ENCODE data around the gene SND1.

The SND1 gene

DNA sequence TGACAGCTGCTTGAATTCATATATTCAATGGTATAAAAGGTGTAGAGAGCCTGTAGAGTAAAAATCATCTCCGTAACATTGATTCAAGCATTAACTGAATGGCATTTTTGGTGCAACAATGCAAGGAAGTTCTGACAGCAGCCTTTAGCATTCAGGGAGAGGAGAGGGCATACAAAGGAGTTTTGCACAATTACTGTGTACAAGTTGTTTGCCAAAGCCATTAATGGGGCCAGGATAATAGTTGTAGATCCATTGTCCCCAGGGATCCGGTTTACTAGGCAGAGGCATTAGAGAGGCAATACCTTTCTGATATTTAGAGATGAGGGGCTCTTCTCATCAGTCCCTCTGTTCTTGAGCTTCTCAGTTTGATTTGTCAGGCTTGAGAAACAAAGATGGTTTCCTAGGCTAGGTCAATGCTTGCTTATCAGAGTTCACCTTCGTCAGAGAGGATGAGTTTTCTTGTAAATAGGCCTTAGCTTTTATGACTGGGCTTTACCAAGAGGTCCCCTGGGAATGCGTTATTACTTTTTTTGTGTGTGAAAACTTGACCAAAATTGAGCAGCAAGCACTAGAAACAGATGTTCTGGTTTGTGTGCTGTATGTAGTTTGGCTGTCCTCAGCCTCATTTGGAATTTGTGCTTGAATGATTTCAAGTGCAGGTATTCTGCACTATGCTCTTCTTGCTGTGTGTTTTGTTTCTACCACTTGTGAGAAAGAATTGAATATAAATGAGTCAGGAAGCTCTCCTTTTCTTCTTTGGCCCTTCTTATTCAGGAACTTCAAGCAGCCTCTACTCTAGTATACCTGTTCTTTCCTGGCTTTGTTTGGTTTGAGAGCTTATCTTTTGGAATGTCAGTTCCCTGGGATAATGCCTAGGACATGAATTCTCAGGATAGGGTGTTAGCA is 32.0 kb downstream of the SND1 start:
- no peak for DNase-seq (ENCODE audit: low read depth in 2 of 2)

- no peak for DNase-seq (ENCODE audit: low read depth in 2 of 2)
These were observed 37.3 kb downstream of the SND1 start for GRCh38 chr7:127689194-127689772.

GRCh38 chr7:127690337-127690736 is 38.3 kb downstream of the SND1 start:
- DNase-seq (ENCODE audit: low read depth in 2 of 2), result no peak

- no peak for DNase-seq (ENCODE audit: low read depth in 2 of 2)
These were observed 38.8 kb downstream of the SND1 start for GRCh38 chr7:127690806-127691205.

- no peak for DNase-seq (ENCODE audit: low read depth in 2 of 2)
These were observed 40.2 kb downstream of the SND1 start for GRCh38 chr7:127692200-127692599.

DNA sequence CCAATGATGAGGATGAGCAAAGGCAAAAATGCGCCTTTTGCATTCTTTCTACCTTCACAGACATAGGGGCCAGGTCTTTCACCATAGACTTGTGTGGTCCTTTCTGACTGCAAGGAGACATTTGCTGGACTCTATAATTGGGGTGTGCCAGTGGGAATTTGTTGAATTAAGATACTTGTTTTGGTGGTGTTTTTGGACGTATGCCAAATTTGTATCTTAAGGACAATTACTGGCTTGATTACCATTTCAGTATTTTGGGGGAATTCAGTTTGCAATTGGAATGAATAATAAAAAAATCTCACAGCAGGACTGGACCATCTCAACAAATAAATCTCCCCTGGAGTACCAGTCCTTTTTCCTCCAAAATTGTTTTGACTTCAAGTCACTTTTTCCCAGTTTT is 47.9 kb downstream of the SND1 start:
- DNase-seq (ENCODE audit: low read depth in 2 of 2), result no peak

DNA sequence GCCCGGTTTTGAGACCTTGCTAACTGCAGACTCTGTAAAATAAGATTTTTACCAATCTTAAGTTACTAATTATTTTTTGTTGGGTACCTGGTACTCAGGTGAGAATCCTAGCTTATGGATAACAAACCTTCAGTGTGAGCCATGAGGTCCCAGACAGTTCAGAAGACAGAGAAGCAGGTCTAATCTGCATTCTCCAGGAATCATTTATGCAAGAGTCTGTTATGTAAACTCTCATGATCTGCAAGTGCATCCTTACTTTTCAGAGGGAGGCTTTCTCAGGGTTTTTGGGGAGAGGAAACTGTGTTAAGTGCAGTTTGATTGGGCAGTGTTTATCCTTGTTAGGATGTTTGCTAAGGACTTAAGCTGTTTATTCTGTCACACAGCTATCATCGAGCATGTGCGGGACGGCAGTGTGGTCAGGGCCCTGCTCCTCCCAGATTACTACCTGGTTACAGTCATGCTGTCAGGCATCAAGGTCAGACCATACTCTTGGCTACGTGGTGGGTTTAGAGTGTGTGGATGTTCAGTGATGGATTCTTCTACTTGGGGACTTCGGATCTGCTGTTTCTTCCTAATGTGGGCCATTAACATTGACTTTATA is 50.2 kb downstream of the SND1 start:
- no peak for DNase-seq (ENCODE audit: low read depth in 2 of 2)

DNA sequence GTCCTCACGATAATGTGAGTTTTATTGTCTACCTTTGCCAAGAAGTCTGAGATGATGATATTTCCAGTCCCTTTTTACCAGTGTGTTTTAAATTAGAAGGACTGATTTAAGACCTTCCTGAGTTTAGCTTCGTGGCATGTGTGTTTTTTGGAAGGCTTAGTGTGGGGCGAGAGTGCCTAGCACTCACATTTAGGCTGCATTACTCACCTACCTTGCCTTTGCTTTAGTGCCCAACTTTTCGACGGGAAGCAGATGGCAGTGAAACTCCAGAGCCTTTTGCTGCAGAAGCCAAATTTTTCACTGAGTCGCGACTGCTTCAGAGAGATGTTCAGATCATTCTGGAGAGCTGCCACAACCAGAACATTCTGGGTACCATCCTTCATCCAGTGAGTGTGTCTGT is 50.9 kb downstream of the SND1 start:
- no peak for DNase-seq (ENCODE audit: low read depth in 2 of 2)

DNA sequence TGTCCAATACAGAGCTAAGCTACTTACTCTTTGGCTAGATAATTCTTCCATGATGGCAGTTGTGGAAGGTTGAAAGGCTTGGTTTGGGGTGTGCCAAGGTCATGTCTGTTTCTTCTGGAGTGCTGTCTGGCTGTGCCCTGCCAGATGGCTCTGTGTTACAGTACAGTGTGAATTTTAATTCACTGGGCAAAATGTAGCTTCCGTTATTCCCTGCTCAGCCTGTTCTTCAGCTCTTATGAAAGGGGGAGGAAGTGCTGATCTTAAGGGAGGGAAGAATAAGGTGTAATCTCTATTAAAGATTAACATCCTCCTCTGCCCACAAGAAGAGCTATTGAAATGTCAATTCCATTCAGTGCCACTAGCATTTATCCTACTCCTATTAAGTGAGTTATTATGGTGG is 52.2 kb downstream of the SND1 start:
- DNase-seq (ENCODE audit: low read depth in 2 of 2), result no peak

DNA sequence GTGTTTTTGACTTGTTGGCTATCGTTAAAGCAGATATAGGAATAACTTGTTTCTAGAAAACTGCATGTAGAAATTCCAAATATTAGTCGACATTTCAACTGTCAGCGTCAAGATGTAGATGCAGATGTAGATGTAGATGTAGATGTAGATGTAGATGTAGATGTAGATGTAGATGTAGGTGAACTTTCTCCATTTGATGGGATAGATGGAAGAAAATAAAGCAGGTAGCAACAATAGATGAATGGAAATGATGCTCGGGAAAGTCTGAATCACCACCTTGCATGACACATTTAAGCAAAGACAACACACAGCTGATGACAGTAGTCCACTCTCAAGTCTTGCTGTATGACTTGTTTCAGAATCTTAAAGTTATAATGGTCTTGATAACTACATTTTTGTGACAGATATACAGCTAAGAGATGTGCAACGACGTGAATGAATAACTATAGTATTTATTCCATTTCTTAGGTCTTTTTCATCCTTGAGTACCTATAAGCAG is 53.5 kb downstream of the SND1 start:
- no peak for DNase-seq (ENCODE audit: low read depth in 2 of 2)

DNA sequence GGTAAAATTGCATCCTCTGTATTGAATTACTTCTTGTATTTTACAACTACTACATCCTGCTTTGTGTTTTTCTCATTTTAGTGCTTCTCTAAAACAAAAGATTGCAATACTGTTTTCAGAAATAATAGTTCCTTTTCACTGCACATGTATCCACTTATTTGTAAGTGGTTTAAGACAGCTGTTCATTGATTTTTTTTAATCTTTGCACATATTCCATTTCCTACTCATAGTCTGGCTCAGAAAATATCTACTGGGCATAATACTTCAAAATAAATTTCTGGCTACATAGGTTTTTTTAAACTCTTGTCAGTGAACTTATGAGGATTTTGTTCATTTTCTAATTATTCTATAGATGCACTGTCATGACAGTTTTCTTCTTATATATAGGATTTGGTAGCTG is 54.8 kb downstream of the SND1 start:
- DNase-seq (ENCODE audit: low read depth in 2 of 2), result no peak

DNA sequence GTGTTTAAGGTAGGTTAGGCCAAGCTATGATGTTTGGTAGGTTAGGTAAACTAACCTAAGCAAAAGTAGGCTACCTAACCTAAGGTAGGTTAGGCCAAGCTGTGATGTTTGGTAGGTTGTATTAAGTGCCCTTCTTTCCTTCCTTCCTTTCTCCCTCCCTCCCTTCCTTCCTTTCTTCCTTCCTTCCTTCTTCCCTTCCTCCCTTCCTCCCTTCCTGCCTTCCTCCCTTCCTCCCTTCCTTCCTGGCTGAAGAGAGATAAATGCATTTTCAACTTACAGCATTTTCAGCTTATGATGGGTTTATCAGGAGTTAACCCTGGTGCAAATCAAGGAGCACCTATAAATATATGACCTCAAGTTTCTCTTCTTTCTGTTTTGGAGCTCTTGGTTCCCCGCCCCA is 56.2 kb downstream of the SND1 start:
- no peak for DNase-seq (ENCODE audit: low read depth in 2 of 2)

DNA sequence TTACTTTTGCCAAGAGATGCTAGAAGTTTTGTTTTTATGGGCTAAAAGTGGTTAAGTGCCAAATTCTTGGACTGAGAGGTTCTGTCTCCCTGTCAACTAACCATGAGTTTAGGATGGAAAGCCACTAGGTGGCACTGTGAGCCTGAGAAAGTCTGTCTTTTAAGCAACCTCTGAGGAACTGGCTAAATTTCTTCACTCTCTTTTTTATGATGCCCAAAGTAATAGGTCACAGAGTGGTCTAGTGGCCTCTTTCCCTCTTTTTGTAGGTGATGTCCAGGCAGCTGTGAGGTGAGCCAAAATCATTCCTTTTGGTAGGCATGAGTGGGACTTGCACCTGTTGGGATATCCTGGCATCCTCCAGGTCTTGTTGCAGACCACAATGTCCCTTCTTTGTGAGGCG is 56.8 kb downstream of the SND1 start:
- DNase-seq (ENCODE audit: low read depth in 2 of 2), result peak; percentile 44 to 58

GRCh38 chr7:127710635-127711034 is 58.6 kb downstream of the SND1 start:
- DNase-seq (ENCODE audit: low read depth in 2 of 2), result no peak

- DNase-seq (ENCODE audit: low read depth in 2 of 2), result no peak
These were observed 59.9 kb downstream of the SND1 start for GRCh38 chr7:127711872-127712271.

DNA sequence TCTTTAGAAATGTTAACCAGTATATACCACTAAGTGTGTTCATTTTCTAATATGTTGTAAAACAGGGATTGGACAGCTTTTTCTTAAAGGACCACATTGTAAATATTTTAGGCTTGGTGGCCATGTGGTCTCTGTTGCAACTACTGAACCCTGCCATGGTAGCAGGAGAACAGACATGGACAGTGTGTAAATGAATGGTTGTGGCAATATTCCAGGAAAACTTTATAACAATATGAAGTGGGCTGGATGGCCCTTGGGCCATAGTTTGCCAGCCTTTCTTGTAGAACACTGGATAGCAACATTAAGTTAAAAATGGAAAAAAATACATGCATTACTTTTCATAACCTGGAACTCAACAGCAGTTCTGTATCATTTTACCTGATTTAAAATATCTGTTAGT is 61.0 kb downstream of the SND1 start:
- no peak for DNase-seq (ENCODE audit: low read depth in 2 of 2)

DNA sequence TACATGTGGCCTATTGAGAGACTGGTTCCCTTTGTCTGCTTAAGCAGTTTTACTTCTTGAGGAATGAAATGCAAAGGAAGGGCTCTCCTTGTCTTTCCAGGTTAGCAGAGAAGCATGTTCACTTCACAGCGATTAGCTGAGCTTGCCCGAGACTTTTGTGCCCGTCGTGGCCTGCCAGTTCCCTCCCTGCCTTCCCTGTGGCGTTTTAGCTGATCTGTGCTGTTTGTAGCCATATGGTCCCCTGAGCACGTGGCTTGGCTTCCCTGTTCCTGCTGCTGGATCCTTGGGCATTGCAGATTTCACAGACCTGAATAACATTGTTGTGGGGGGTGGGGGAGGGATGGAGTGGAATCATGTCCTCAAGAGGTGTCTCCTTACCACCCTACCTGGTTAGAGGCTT is 61.8 kb downstream of the SND1 start:
- no peak for DNase-seq (ENCODE audit: low read depth in 2 of 2)

DNA sequence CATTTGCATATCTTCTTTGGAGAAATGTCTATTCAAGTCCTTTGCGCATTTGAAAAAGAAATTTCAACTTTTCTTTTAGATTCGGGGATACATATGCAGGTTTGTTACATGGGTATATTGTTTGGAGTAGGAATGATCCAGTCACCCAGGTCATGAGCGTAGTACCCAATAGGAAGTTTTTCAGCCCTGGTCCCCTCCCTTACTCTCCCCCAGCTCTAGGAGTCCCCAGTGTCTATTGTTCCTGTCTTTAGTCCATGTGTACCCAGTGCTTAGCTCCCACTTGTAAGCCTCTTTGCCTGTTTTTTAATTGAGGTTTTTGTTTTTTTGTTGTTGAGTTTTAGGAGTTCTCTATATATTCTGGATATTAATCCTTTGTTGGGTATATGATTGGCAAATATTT is 63.3 kb downstream of the SND1 start:
- DNase-seq (ENCODE audit: low read depth in 2 of 2), result no peak

- no peak for DNase-seq (ENCODE audit: low read depth in 2 of 2)
These were observed 63.9 kb downstream of the SND1 start for GRCh38 chr7:127715901-127716300.

DNA sequence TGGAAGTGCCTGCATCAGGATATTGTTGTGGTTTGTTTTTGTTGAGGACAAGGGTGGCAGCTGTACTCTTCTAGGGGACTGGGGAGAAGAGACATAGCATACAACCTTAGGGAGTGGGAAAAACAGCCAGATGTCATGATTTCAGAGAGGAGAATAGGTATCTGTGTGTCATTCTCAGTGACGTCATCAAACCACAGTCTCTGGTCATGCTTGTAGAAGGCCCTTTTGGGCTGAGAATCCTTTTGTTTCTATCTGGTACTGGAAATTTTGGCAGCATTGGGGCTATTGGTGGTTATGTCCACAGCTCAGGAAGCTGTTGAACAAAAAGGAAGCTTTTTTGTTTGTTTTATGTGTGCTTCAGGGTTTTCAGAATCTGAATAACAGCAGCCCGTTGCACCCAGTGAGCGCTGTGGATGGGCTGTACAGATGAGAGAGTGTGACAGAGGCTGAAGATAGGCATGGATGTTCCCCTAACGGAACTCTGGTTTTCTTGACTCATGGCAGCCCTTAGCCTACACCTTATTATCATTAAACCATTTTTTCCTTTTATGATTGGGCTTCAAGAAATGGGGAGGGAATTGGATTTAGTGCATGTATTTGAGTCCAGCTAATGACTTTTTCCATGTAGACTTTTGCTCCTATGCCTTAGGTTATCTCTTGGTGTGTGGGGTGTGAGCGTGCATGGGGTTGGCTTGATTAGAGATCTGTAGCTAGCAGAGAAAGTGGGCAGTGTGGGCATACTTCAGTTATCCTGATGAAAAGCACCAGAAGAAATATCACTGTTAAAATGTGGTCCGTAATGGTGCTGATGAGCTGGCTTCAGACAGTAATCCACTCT is 65.7 kb downstream of the SND1 start:
- no peak for DNase-seq (ENCODE audit: low read depth in 2 of 2)

DNA sequence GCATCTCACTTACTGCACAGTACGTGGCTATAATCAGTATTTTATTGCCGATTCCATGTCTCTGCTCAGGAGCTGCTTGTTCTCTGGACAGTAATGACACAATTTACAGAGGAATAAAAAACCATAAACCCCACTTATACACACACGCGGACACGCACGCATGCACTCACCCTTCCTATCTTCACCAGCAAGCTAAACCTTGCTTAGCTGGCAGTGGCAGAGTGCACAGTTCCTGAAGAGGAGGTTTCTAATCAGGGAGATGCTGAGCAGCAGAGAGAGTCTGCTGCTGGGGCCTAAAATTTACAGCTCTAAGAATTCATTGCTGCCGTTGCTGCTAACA is 66.3 kb downstream of the SND1 start:
- no peak for DNase-seq (ENCODE audit: low read depth in 2 of 2)

GRCh38 chr7:127726476-127726875 is 74.5 kb downstream of the SND1 start:
- DNase-seq (ENCODE audit: low read depth in 2 of 2), result no peak

Data from activated CD4-positive, alpha-beta T cell treated with anti-CD3 and anti-CD28 coated beads for 24 hours (primary cell).